NCI-H446 (cell line): ENCODE data around the gene PDGFRB.

ENCODE experiments used
- DNase-seq, 2 experiments: peaks; one replicate each; lab custom pipeline; 2025; lab: John Stamatoyannopoulos, UW

The PDGFRB gene

GRCh38 chr5:150066901-150067396 lies 88.7 kb downstream of the PDGFRB start:
- no peak for DNase-seq

DNA sequence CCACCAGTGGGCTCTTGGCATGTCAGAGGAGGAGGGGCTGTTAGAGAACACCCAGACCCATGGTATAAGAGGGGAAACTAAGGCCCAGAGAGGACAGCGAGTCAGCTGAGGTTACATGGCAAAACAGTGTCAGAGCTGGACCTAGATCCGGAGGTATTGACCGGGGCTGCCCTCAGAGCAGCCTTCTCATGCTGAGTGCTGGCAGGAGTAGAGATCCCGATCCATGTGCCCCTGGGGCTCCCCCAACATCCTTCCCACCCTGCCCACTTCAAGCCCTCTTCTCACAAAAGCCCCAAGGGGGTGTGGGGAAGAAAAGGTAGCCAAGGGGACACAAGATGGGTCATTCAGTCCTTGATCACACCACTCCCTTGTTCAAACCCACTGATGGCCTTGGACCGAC lies 89.2 kb downstream of the PDGFRB start:
- no peak for DNase-seq

DNA sequence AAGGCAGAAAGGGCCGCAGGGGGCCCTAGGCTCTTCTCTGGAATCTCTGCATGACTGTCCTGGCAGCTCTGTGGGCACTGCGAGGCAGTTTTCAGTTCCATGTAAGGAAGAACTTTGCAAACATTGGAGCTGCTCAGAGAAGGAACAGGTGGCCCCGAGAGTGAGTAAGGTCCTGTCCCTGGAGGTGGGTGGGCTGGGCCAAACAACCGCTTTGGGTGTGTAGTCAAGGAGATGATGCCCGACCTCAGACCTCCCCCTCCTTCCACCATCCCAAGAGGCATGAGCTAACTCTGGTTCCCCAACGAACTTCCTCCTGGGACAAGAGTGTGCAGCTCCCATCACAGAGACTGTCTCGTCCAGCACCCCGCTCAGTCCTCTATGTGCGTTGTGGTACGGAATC lies 89.8 kb downstream of the PDGFRB start:
- DNase-seq = no peak

DNA sequence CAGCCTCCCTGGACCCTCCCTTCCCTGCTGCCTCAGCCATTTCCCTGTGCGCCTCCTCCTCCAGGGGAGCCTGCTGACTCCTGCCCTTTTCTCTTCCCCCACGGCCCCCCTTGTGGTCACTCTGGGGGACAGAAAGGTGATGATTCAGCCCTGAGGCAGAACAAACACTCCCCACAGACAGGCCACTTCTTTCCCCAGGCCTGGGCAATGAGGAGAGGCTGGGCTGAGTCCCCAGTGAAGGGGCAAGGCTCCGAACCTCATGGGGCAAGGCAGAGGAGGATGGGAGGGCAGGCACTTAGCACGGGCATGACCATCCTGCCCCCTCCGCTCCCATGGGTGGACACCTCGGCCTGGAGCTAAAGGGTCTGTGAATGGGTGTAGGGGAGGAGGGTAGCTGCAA lies 90.3 kb downstream of the PDGFRB start:
- no peak for DNase-seq

- DNase-seq = no peak
Measured at GRCh38 chr5:150064681-150065220, 90.9 kb downstream of the PDGFRB start.
